ENCODE measurements around the gene RNH1. TPM values are rescaled to one million over a fixed set of nuclear protein-coding genes. Genes with fewer than 3 reads are reported as not detected.

RNH1 gene
- total and polyA plus RNA-seq, 3 experiments from 2014 or later: 118 to 183 (median 125) TPM

Other genes starting within 250 kb of the RNH1 start
- 1 to 10 TPM; 3.5 to 3.6 TPM for gene NLRP6, start 228.8 kb downstream of the RNH1 start, total RNA-seq
- gene NLRP6, start 228.8 kb downstream of the RNH1 start, polyA plus RNA-seq: 11.7 TPM
- gene PGGHG, start 218.1 kb downstream of the RNH1 start, total RNA-seq: 10 to 100 TPM; 81.0 to 81.2 TPM
- gene PGGHG, start 218.1 kb downstream of the RNH1 start, polyA plus RNA-seq: 9.8 TPM
- not detected for gene IFITM5, start 207.7 kb downstream of the RNH1 start, total RNA-seq
- gene IFITM5, start 207.7 kb downstream of the RNH1 start, polyA plus RNA-seq: not detected
- 100 to 1,000 TPM; 132 to 142 TPM for gene IFITM2, start 199.4 kb downstream of the RNH1 start, total RNA-seq
- gene IFITM2, start 199.4 kb downstream of the RNH1 start, polyA plus RNA-seq: 3,074 TPM
- 10 to 100 TPM; 70.7 to 75.9 TPM for gene IFITM1, start 193.2 kb downstream of the RNH1 start, total RNA-seq
- gene IFITM1, start 193.2 kb downstream of the RNH1 start, polyA plus RNA-seq: 2,153 TPM
- 10 to 100 TPM; 20.6 to 21.0 TPM for gene IFITM3, start 186.4 kb downstream of the RNH1 start, total RNA-seq
- gene IFITM3, start 186.4 kb downstream of the RNH1 start, polyA plus RNA-seq: 12.0 TPM
- gene B4GALNT4, start 137.7 kb downstream of the RNH1 start, total RNA-seq: under 1 TPM; 0.47 to 0.81 TPM
- gene B4GALNT4, start 137.7 kb downstream of the RNH1 start, polyA plus RNA-seq: 0.31 TPM
- not detected for gene PKP3, start 113.0 kb downstream of the RNH1 start, total RNA-seq
- gene PKP3, start 113.0 kb downstream of the RNH1 start, polyA plus RNA-seq: 1.1 TPM
- 10 to 100 TPM; 54.2 to 59.4 TPM for gene SIGIRR, start 92.2 kb downstream of the RNH1 start, total RNA-seq
- 267 TPM for gene SIGIRR, start 92.2 kb downstream of the RNH1 start, polyA plus RNA-seq
- gene ANO9, start 65.2 kb downstream of the RNH1 start, total RNA-seq: 10 to 100 TPM; 25.3 to 26.4 TPM
- 12.2 TPM for gene ANO9, start 65.2 kb downstream of the RNH1 start, polyA plus RNA-seq
- gene PTDSS2, start 57.0 kb downstream of the RNH1 start, total RNA-seq: 10 to 100 TPM; 26.2 to 28.4 TPM
- gene PTDSS2, start 57.0 kb downstream of the RNH1 start, polyA plus RNA-seq: 11.5 TPM
- gene HRAS, start 28.3 kb upstream of the RNH1 start, total RNA-seq: 10 to 100 TPM; 86.9 to 91.5 TPM
- gene HRAS, start 28.3 kb upstream of the RNH1 start, polyA plus RNA-seq: 22.5 TPM
- 1 to 10 TPM; 1.8 to 2.1 TPM for gene LRRC56, start 30.3 kb upstream of the RNH1 start, total RNA-seq
- 0.81 TPM for gene LRRC56, start 30.3 kb upstream of the RNH1 start, polyA plus RNA-seq
- gene LMNTD2, start 53.5 kb upstream of the RNH1 start, total RNA-seq: 1 to 10 TPM; 1.2 to 2.4 TPM
- 1.1 TPM for gene LMNTD2, start 53.5 kb upstream of the RNH1 start, polyA plus RNA-seq
- 10 to 100 TPM; 20.4 to 20.7 TPM for gene RASSF7, start 53.7 kb upstream of the RNH1 start, total RNA-seq
- gene RASSF7, start 53.7 kb upstream of the RNH1 start, polyA plus RNA-seq: 39.7 TPM
- 10 to 100 TPM; 47.3 to 49.8 TPM for gene PHRF1, start 69.2 kb upstream of the RNH1 start, total RNA-seq
- 17.7 TPM for gene PHRF1, start 69.2 kb upstream of the RNH1 start, polyA plus RNA-seq
- gene IRF7, start 108.7 kb upstream of the RNH1 start, total RNA-seq: 10 to 100 TPM; 16.4 to 18.0 TPM
- 38.6 TPM for gene IRF7, start 108.7 kb upstream of the RNH1 start, polyA plus RNA-seq
- gene CDHR5, start 117.7 kb upstream of the RNH1 start, total RNA-seq: not detected
- not detected for gene CDHR5, start 117.7 kb upstream of the RNH1 start, polyA plus RNA-seq
- gene SCT, start 119.9 kb upstream of the RNH1 start, total RNA-seq: not detected
- not detected for gene SCT, start 119.9 kb upstream of the RNH1 start, polyA plus RNA-seq
- under 1 TPM; 0.22 to 0.31 TPM for gene DRD4, start 130.0 kb upstream of the RNH1 start, total RNA-seq
- not detected for gene DRD4, start 130.0 kb upstream of the RNH1 start, polyA plus RNA-seq
- gene DEAF1, start 188.0 kb upstream of the RNH1 start, total RNA-seq: 10 to 100 TPM; 52.1 to 54.6 TPM
- gene DEAF1, start 188.0 kb upstream of the RNH1 start, polyA plus RNA-seq: 36.3 TPM
- 10 to 100 TPM; 10.3 to 13.4 TPM for gene TMEM80, start 188.6 kb upstream of the RNH1 start, total RNA-seq
- 27.8 TPM for gene TMEM80, start 188.6 kb upstream of the RNH1 start, polyA plus RNA-seq
- gene EPS8L2, start 199.0 kb upstream of the RNH1 start, total RNA-seq: 1 to 10 TPM; 7.0 to 7.8 TPM
- 22.9 TPM for gene EPS8L2, start 199.0 kb upstream of the RNH1 start, polyA plus RNA-seq
- 100 to 1,000 TPM; 245 to 246 TPM for gene TALDO1, start 240.2 kb upstream of the RNH1 start, total RNA-seq
- gene TALDO1, start 240.2 kb upstream of the RNH1 start, polyA plus RNA-seq: 184 TPM